Natural killer cell (primary cell): ENCODE results near the gene CDKN2B-AS1. TPM values are rescaled to one million over a fixed set of nuclear protein-coding genes. Genes with fewer than 3 reads are reported as not detected.
A peak's percentile ranks its signal among the peaks of the same experiment; 100 is the strongest.

Experiments
- ATAC-seq, 3 donors: fragments of 150-1000 bp in 2 of 3; fragments of 200-7000 bp in 1 of 3; cut with Tn5 transposase; 1 replicate in 1 of 3; 2 replicates in 2 of 3; pipeline ENCODE4 v1.10.0; 2021; ENCODE audit warnings: mild to moderate bottlenecking in 2 of 3, moderate library complexity in 2 of 3
- DNase-seq, 2 donors: peaks; one replicate each; pipeline versions ENCODE4 v3.0.0 to v3.0.0-alpha.2; 2013 to 2021; ENCODE audit warnings: mixed read lengths in 1 of 2
- H3K27ac ChIP-seq: one replicate; pipeline ENCODE4 v1.5.1; 2013; ENCODE audit warnings: mild to moderate bottlenecking, low read length
- H3K27me3 ChIP-seq: one replicate; pipeline ENCODE4 v1.6.1; 2013; ENCODE audit warnings: low read length; ENCODE audit not compliant: control insufficient read depth, insufficient read depth
- H3K36me3 ChIP-seq: one replicate; pipeline ENCODE4 v1.6.1; 2013; ENCODE audit warnings: low read length; ENCODE audit not compliant: control insufficient read depth, insufficient read depth
- H3K4me1 ChIP-seq: one replicate; pipeline ENCODE4 v1.6.1; 2013; ENCODE audit warnings: low read length; ENCODE audit not compliant: control insufficient read depth, insufficient read depth
- H3K4me3 ChIP-seq: one replicate; pipeline ENCODE4 v1.5.1; 2013; ENCODE audit warnings: low read length
- H3K9me3 ChIP-seq: one replicate; pipeline ENCODE4 v1.6.1; 2013; ENCODE audit warnings: low read length; ENCODE audit not compliant: control insufficient read depth, insufficient read depth
- H3K27ac Mint-ChIP-seq, 2 donors: one replicate each; pipeline ENCODE4 v1.8.0; 2022; ENCODE audit warnings: mild to moderate bottlenecking in 2 of 2, mixed read lengths in 2 of 2, moderate library complexity in 1 of 2
- H3K27me3 Mint-ChIP-seq, 2 donors: one replicate each; pipeline ENCODE4 v1.8.0; 2022; ENCODE audit warnings: low read depth in 2 of 2, mixed read lengths in 2 of 2
- H3K36me3 Mint-ChIP-seq: one replicate; pipeline ENCODE4 v1.8.0; 2022; ENCODE audit warnings: mixed read lengths
- H3K4me1 Mint-ChIP-seq, 2 donors: one replicate each; pipeline ENCODE4 v1.8.0; 2022; ENCODE audit warnings: mixed read lengths in 2 of 2
- H3K4me3 Mint-ChIP-seq: one replicate; pipeline ENCODE4 v1.8.0; 2022; ENCODE audit warnings: mild to moderate bottlenecking, moderate library complexity, mixed read lengths
- H3K9me3 Mint-ChIP-seq, 2 donors: one replicate each; pipeline ENCODE4 v1.8.0; 2022; ENCODE audit warnings: mixed read lengths in 2 of 2
- CTCF ChIP-seq: fragments of 200-600 bp; IDR thresholded peaks from one replicate; pipeline ENCODE4 v1.8.0; 2022; ENCODE audit warnings: antibody characterized with exemption
- WGBS: methylation state at CpG from one replicate; pipeline ENCODE4 v1.1.7; 2013; ENCODE audit warnings: missing lambda C conversion rate; ENCODE audit not compliant: insufficient coverage; 5-methylcytosine and 5-hydroxymethylcytosine counted together
- intact Hi-C: fragments of 100-400 bp; cut with micrococcal nuclease; formaldehyde crosslinking; loops from one replicate; pipeline ENCODE4 v1.14.2; 2022
- total RNA-seq, 4 donors: library from RNA; stranded (reverse); fragments of 120-200 nt in 1 of 4; gene quantifications; one replicate each; pipeline versions ENCODE4 v1.2.3 to v1.2.4, GENCODE V29; 2013 to 2022

CDKN2B-AS1 gene
- total RNA-seq, 3 donors from 2014 or later (not counting 1 experiment from before 2014, with no cell fraction given): 2.6 to 4.3 (median 3.1) TPM

GRCh38 chr9:22008717-22009505 is 14.3 kb downstream of the CDKN2B-AS1 start, which contains the start of gene CDKN2B:
Gene CDKN2B, minus strand, starts transcription at chr9:22009305. Its CDS starts 352 bp downstream, at chr9:22008953.
- peak; percentile 72 to 81 (median 79) for ATAC-seq
- Mint-ChIP-seq H3K4me3 (peak within 1 kb of the TSS; percentile 89), H3K36me3 (no peaks in the 10 kb centered on the region), H3K27ac (peak within 1 kb of the TSS in 1 of 2 donors; percentile 45), H3K4me1 (peaks cover 21 to 32% of the 10 kb centered on the region in 2 donors), H3K9me3 (no peaks in the 10 kb centered on the region), H3K27me3 (peaks cover 40 to 42% of the 10 kb centered on the region in 2 donors)
- Histone ChIP-seq H3K9me3 (no peaks in the 10 kb centered on the region), H3K4me3 (peak within 1 kb of the TSS; percentile 72), H3K36me3 (no peaks in the 10 kb centered on the region), H3K4me1 (peaks cover 23% of the 10 kb centered on the region), H3K27me3 (peaks cover 61% of the 10 kb centered on the region), H3K27ac (no peak within 1 kb of the TSS)
- intact Hi-C loops: loop anchor here (1.0 to 5.0 kb wide), 2 partner anchors 42 to 195 kb away; no protein-coding TSS in a partner anchor
- 3% methylated on average over 86 of the region's 86 CpGs for WGBS
- peak; percentile 95 for TF ChIP-seq CTCF
- DNase-seq: peak; percentile 68 to 82

DNA sequence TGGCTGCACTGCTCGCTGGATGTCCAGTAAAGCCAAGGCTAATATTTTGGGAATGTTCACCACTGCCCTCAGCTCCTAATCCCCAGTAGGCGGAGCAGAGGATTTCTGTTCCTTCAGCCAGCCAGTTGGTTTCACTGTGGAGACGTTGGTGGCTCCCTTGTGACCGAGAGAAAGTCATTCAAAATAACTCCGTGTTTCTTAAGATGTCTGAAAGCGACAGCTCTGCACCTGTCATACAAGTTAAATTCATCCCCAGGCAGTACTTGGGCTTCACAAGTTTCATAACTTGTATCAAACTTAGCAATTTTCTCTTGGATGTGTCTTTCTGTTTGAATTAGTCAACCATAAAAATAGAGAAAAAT is 14.9 kb downstream of the CDKN2B-AS1 start:
- intact Hi-C loops: loop anchor here (5.0 kb wide), 1 partner anchor 42 kb away; no protein-coding TSS in a partner anchor
- WGBS: 11% methylated on average over 6 of the region's 6 CpGs
- no peak for ATAC-seq
- Histone ChIP-seq H3K4me1 (peaks cover 23% of the 10 kb centered on the region), H3K9me3 (no peaks in the 10 kb centered on the region), H3K36me3 (no peaks in the 10 kb centered on the region), H3K27me3 (peaks cover 55% of the 10 kb centered on the region), H3K4me3 (peak overlapping the region; percentile 72), H3K27ac (no peak overlapping the region)
- no peaks in the 10 kb centered on the region for H3K9me3 Mint-ChIP-seq
- DNase-seq: no peak
- TF ChIP-seq CTCF: no peak
- H3K27me3 Mint-ChIP-seq: peaks cover 35 to 36% of the 10 kb centered on the region in 2 donors
- H3K36me3 Mint-ChIP-seq: no peaks in the 10 kb centered on the region
- peak overlapping the region; percentile 89 for H3K4me3 Mint-ChIP-seq
- H3K27ac Mint-ChIP-seq: no peak overlapping the region
- peaks cover 21 to 32% of the 10 kb centered on the region in 2 donors for H3K4me1 Mint-ChIP-seq

DNA sequence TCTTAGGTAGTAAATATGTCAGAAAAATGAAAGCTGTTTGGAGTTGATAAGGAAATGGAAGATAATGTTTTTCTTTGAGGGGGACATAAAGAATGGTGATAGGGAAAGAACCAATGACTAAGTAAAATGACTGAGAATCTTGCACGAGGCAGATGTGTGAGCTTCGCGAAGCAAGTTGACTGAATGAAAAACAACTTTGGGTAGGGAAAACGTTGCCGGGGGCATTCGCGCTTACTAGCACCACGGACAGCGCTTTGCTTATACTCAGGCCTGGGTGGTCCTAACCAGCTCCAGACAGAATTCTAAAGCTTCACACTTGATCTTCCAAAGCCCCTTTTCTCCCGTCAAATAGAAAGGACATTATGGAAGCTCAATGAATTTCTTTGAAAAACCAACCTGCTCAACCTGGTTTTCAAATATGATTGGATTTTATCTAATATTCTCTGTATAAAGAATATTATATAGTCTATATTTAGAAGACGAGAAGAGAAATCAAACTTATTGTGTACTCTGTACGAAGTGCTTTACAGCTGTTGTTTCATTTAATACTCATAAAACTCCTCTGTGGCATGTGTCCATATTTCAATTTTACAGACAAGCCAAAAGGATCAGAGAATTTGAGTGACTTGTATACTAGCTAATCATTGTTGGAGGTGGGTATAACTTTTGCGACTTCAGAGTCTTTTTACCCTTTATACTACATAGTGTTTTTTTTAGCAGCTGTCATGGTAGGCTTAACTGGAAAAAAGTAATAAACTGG is 16.5 kb downstream of the CDKN2B-AS1 start:
- DNase-seq (peak in 1 of 2 donors; percentile 50), ATAC-seq (peak in 2 of 3 donors; percentile 26 to 42)
- Histone ChIP-seq H3K4me3 (no peak overlapping the region), H3K27ac (no peak overlapping the region), H3K4me1 (peaks cover 13% of the 10 kb centered on the region), H3K27me3 (peaks cover 43% of the 10 kb centered on the region), H3K36me3 (no peaks in the 10 kb centered on the region), H3K9me3 (no peaks in the 10 kb centered on the region)
- WGBS: 12% methylated on average over 9 of the region's 13 CpGs
- Mint-ChIP-seq H3K27me3 (peaks cover 20 to 21% of the 10 kb centered on the region in 2 donors), H3K4me1 (peaks cover 12 to 19% of the 10 kb centered on the region in 2 donors), H3K9me3 (no peaks in the 10 kb centered on the region), H3K27ac (no peak overlapping the region), H3K36me3 (no peaks in the 10 kb centered on the region), H3K4me3 (no peak overlapping the region)
- intact Hi-C loops: no loop called here
- TF ChIP-seq CTCF: no peak
